Measurements from ENCODE around the gene POU5F1. TPM values are rescaled to one million over a fixed set of nuclear protein-coding genes. Genes with fewer than 3 reads are reported as not detected.
"Not testable (repeated sequence)": the region's sequence is repeated elsewhere in the genome, so short reads cannot be mapped to it uniquely, and the experiment has no call there.

POU5F1 gene
- total and polyA plus RNA-seq, 3 donors from 2014 or later = 1.3 to 4.2 (median 3.0) TPM

- Histone ChIP-seq H3K4me1 (no peaks in the 10 kb centered on the region), H3K36me3 (ENCODE audit: low read depth, missing control alignments) (no peaks in the 10 kb centered on the region), H3K27ac (no peak overlapping the region), H3K9me3 (no peaks in the 10 kb centered on the region), H3K4me3 (no peak overlapping the region), H3K27me3 (no peaks in the 10 kb centered on the region)
- WGBS, 2 donors = 66 to 88% methylated on average over 5 of the region's 5 CpGs
- no peak for DNase-seq
- TF ChIP-seq POLR2A (IDR thresholded peaks at IDR 0.05) = no peak
- TF ChIP-seq CTCF (IDR thresholded peaks at IDR 0.05) = no peak
- intact Hi-C loops (cut with DNase I; ENCODE audit: low total_unique reads) = no loop called here
Measured at GRCh38 chr6:31187780-31188194, 17.3 kb upstream of the POU5F1 start.

DNA sequence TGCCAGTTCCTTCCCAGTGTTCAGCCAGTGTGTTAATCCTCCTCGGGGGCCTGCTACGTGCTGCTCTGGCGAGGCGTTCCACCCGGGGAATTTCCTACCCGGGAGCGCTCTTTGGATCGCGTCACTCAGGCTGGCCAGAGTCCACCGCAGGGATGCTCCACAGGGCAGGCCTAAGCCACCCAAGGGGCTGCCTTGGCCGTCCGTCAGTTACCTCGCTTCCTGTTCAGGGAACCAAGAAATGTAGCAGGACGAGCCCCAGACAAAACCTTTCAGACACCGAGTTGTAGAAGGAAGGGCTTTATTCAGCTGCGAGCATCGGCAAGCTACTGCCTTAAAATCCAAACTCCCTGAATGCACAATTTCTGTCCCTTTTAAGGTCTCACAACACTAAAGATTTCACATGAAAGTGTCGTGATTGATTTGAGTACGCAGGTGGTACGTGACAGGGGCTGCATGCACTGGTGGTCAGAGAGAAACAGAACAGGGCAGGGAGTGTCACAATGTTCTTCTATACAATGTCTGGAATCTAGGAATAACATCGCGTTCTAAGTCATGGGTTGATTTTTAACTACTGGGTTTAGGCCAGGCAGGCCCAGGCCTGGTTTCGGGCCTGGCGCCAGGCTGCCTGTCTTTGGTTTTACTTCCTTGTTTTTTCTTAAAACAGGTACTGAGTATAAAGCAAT lies 15.7 kb upstream of the POU5F1 start:
- intact Hi-C loops (cut with DNase I; ENCODE audit: low total_unique reads) = no loop called here
- TF ChIP-seq CTCF (IDR thresholded peaks at IDR 0.05) = no peak
- TF ChIP-seq POLR2A (IDR thresholded peaks at IDR 0.05) = no peak

GRCh38 chr6:31185695-31186051 lies 15.2 kb upstream of the POU5F1 start:
- H3K4me3 ChIP-seq; H3K36me3 ChIP-seq (ENCODE audit: low read depth, missing control alignments); H3K27me3 ChIP-seq; H3K4me1 ChIP-seq; H3K9me3 ChIP-seq; DNase-seq; intact Hi-C loops (cut with DNase I; ENCODE audit: low total_unique reads): not testable (repeated sequence)
- 65 to 98% methylated on average over 3 to 4 of the region's 4 CpGs for WGBS, 2 donors
- H3K27ac ChIP-seq = peak overlapping the region in 1 of 2 donors; percentile 88

More for the DNA sequence above, 15.7 kb upstream of the POU5F1 start:
- Histone ChIP-seq H3K27me3 (no peaks in the 10 kb centered on the region), H3K36me3 (ENCODE audit: low read depth, missing control alignments) (no peaks in the 10 kb centered on the region), H3K4me1 (no peaks in the 10 kb centered on the region), H3K9me3 (no peaks in the 10 kb centered on the region), H3K4me3 (no peak overlapping the region), H3K27ac (peak overlapping the region in 1 of 2 donors; percentile 88)
- DNase-seq = no peak
- WGBS, 2 donors = 58 to 89% methylated on average over 9 to 24 of the region's 24 CpGs

DNA sequence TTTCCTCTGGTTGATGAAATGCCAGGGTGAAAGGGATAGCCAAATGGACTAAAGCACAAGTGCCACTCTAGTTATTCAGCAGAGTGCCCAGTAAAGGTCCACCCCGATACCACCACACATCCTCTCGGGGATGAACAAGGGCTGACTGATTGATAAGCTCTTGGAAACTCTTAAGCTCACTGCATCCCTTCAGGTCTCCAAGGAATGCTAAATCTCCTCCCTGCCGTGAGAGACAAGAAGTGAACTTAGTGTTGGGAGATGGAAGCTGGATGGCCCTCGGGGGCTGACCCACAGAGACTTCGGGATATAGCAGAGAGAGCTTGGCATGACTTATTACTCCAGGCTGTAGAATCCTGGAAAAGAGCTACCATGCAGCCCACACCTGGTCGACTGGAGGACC lies 13.4 kb upstream of the POU5F1 start:
- H3K4me1 ChIP-seq; H3K9me3 ChIP-seq; H3K27me3 ChIP-seq; H3K27ac ChIP-seq; H3K36me3 ChIP-seq (ENCODE audit: low read depth, missing control alignments); intact Hi-C loops (cut with DNase I; ENCODE audit: low total_unique reads); DNase-seq; H3K4me3 ChIP-seq: not testable (repeated sequence)
- WGBS, 2 donors = 64% methylated on average over 5 to 6 of the region's 6 CpGs

GRCh38 chr6:31183287-31183686 lies 12.8 kb upstream of the POU5F1 start:
- H3K36me3 ChIP-seq (ENCODE audit: low read depth, missing control alignments); H3K4me1 ChIP-seq; H3K27me3 ChIP-seq; H3K9me3 ChIP-seq; H3K4me3 ChIP-seq; H3K27ac ChIP-seq; DNase-seq; intact Hi-C loops (cut with DNase I; ENCODE audit: low total_unique reads): not testable (repeated sequence)
- WGBS, 2 donors = 44 to 97% methylated on average over 2 of the region's 2 CpGs

GRCh38 chr6:31180500-31180899 lies 10.0 kb upstream of the POU5F1 start:
- Histone ChIP-seq H3K36me3 (ENCODE audit: low read depth, missing control alignments) (no peaks in the 10 kb centered on the region), H3K4me3 (peak overlapping the region; percentile 49 to 58), H3K27me3 (no peaks in the 10 kb centered on the region), H3K27ac (peak overlapping the region in 1 of 2 donors; percentile 59), H3K4me1 (no peaks in the 10 kb centered on the region), H3K9me3 (no peaks in the 10 kb centered on the region)
- peak; percentile 86 for DNase-seq
- TF ChIP-seq CTCF (IDR thresholded peaks at IDR 0.05) (no peak), POLR2A (IDR thresholded peaks at IDR 0.05) (no peak)
- WGBS, 2 donors = 9 to 62% methylated on average over 9 to 26 of the region's 26 CpGs
- intact Hi-C loops (cut with DNase I; ENCODE audit: low total_unique reads) = no loop called here
